ENCODE results near the gene SP140L. TPM values are rescaled to one million over a fixed set of nuclear protein-coding genes. Genes with fewer than 3 reads are reported as not detected.
A peak's percentile ranks its signal among the peaks of the same experiment; 100 is the strongest.

Gene SP140L
- total and polyA plus RNA-seq, 8 donors = 5.7 to 56.7 (median 15.8) TPM

- DNase-seq = no peak
- 86 to 95% (median 90%) methylated on average over 2 of the region's 2 CpGs for WGBS, 5 donors
- Histone ChIP-seq H3K4me1 (no peaks in the 10 kb centered on the region), H3K27ac (no peak overlapping the region), H3K4me3 (no peak overlapping the region), H3K27me3 (no peaks in the 10 kb centered on the region), H3K36me3 (no peaks in the 10 kb centered on the region), H3K9me3 (no peaks in the 10 kb centered on the region)
- TF ChIP-seq CTCF (IDR thresholded peaks at IDR 0.05) (no peak), POLR2AphosphoS5 (IDR thresholded peaks at IDR 0.05) (no peak), EP300 (IDR thresholded peaks at IDR 0.05) (no peak), POLR2A (IDR thresholded peaks at IDR 0.05) (no peak)
- intact Hi-C loops (cut with DNase I; ENCODE audit: low total_unique reads) = no loop called here
Observed at GRCh38 chr2:230312638-230313037, 14.4 kb upstream of the SP140L start.

- TF ChIP-seq EP300 (IDR thresholded peaks at IDR 0.05) (no peak), POLR2AphosphoS5 (IDR thresholded peaks at IDR 0.05) (no peak), POLR2A (IDR thresholded peaks at IDR 0.05) (no peak), CTCF (IDR thresholded peaks at IDR 0.05) (no peak)
- H3K27ac ChIP-seq = peak overlapping the region in 1 of 5 donors; percentile 46
- H3K27me3 ChIP-seq = no peaks in the 10 kb centered on the region
- intact Hi-C loops (cut with DNase I; ENCODE audit: low total_unique reads) = no loop called here
- no peaks in the 10 kb centered on the region for H3K36me3 ChIP-seq
- peaks cover 0 to 8% (median 4%) of the 10 kb centered on the region in 4 donors for H3K9me3 ChIP-seq
- 84 to 100% (median 94%) methylated on average over 3 of the region's 3 CpGs for WGBS, 5 donors
- H3K4me1 ChIP-seq = peaks cover 0 to 15% (median 2%) of the 10 kb centered on the region in 4 donors
- H3K4me3 ChIP-seq = no peak overlapping the region
- DNase-seq = no peak
Observed at GRCh38 chr2:230317366-230317765, 9.6 kb upstream of the SP140L start.

- 65 to 75% (median 70%) methylated on average over 6 of the region's 6 CpGs for WGBS, 5 donors
- H3K36me3 ChIP-seq = no peaks in the 10 kb centered on the region
- H3K9me3 ChIP-seq = peaks cover 0 to 19% (median 13%) of the 10 kb centered on the region in 4 donors
- no peak for DNase-seq
- intact Hi-C loops (cut with DNase I; ENCODE audit: low total_unique reads) = no loop called here
- TF ChIP-seq CTCF (IDR thresholded peaks at IDR 0.05) (no peak), POLR2AphosphoS5 (IDR thresholded peaks at IDR 0.05) (no peak), POLR2A (IDR thresholded peaks at IDR 0.05) (no peak)
- peak overlapping the region in 2 of 5 donors; percentile 35 to 46 for H3K27ac ChIP-seq
- no peak overlapping the region for H3K4me3 ChIP-seq
- H3K4me1 ChIP-seq = peaks cover 0 to 15% (median 2%) of the 10 kb centered on the region in 4 donors
- H3K27me3 ChIP-seq = no peaks in the 10 kb centered on the region
Observed at GRCh38 chr2:230318190-230319121, 8.5 kb upstream of the SP140L start.

GRCh38 chr2:230319211-230319862 is 7.7 kb upstream of the SP140L start:
- TF ChIP-seq POLR2A (IDR thresholded peaks at IDR 0.05) = no peak
- TF ChIP-seq EP300 (IDR thresholded peaks at IDR 0.05) = no peak
- TF ChIP-seq CTCF (IDR thresholded peaks at IDR 0.05) = no peak
- TF ChIP-seq POLR2AphosphoS5 (IDR thresholded peaks at IDR 0.05) = peak in 1 of 3 donors; percentile 17
- no peak overlapping the region for H3K4me3 ChIP-seq

More at GRCh38 chr2:230319211-230319862, 7.7 kb upstream of the SP140L start:
- H3K27me3 ChIP-seq = no peaks in the 10 kb centered on the region
- DNase-seq = peak in 1 of 2 donors; percentile 66
- intact Hi-C loops (cut with DNase I; ENCODE audit: low total_unique reads) = no loop called here
- H3K36me3 ChIP-seq = no peaks in the 10 kb centered on the region
- H3K9me3 ChIP-seq = peaks cover 0 to 21% (median 14%) of the 10 kb centered on the region in 4 donors
- WGBS, 5 donors = 66 to 76% (median 71%) methylated on average over 5 of the region's 5 CpGs
- H3K27ac ChIP-seq = peak overlapping the region in 2 of 5 donors; percentile 35 to 46
- peaks cover 0 to 15% (median 2%) of the 10 kb centered on the region in 4 donors for H3K4me1 ChIP-seq
